SKM-1 (cell line): ENCODE results near the gene TMEM236.
"Not testable (repeated sequence)": the region's sequence is repeated elsewhere in the genome, so short reads cannot be mapped to it uniquely, and the experiment has no call there.

Experiments used
- DNase-seq: peaks from one replicate; lab custom pipeline; 2025; ENCODE audit not compliant: unreplicated experiment; lab: John Stamatoyannopoulos, UW

TMEM236 gene

GRCh38 chr10:17751781-17752445 is at the start of gene TMEM236:
Gene TMEM236 (plus strand): TSS chr10:17752201. CDS start chr10:17752296, 95 bp downstream.
- DNase-seq = no peak

- DNase-seq = no peak
These were observed 48.3 kb upstream of the TMEM236 start for GRCh38 chr10:17703706-17704105.

- DNase-seq = no peak
These were observed 43.2 kb upstream of the TMEM236 start for GRCh38 chr10:17708821-17709220.

GRCh38 chr10:17709492-17709891 is 42.5 kb upstream of the TMEM236 start:
- no peak for DNase-seq

- no peak for DNase-seq
These were observed 41.8 kb upstream of the TMEM236 start for GRCh38 chr10:17710181-17710580.

- no peak for DNase-seq
These were observed 39.9 kb upstream of the TMEM236 start for GRCh38 chr10:17712053-17712452.

- no peak for DNase-seq
These were observed 39.1 kb upstream of the TMEM236 start for GRCh38 chr10:17712717-17713471.

- no peak for DNase-seq
These were observed 38.2 kb upstream of the TMEM236 start for GRCh38 chr10:17713758-17714157.

- no peak for DNase-seq
These were observed 35.8 kb upstream of the TMEM236 start for GRCh38 chr10:17716161-17716560.

- DNase-seq = not testable (repeated sequence)
These were observed 29.5 kb upstream of the TMEM236 start for GRCh38 chr10:17722317-17723014.

GRCh38 chr10:17725703-17726102 is 26.3 kb upstream of the TMEM236 start:
- no peak for DNase-seq

- DNase-seq = no peak
These were observed 22.4 kb upstream of the TMEM236 start for GRCh38 chr10:17729630-17730029.

GRCh38 chr10:17730667-17731066 is 21.3 kb upstream of the TMEM236 start:
- DNase-seq = no peak

GRCh38 chr10:17731331-17732020 is 20.5 kb upstream of the TMEM236 start:
- DNase-seq = no peak

GRCh38 chr10:17733620-17734019 is 18.4 kb upstream of the TMEM236 start:
- no peak for DNase-seq

- no peak for DNase-seq
These were observed 17.4 kb upstream of the TMEM236 start for GRCh38 chr10:17734432-17735080.

- no peak for DNase-seq
These were observed 16.6 kb upstream of the TMEM236 start for GRCh38 chr10:17735166-17735941.

- no peak for DNase-seq
These were observed 15.8 kb upstream of the TMEM236 start for GRCh38 chr10:17736223-17736622.

- DNase-seq = no peak
These were observed 14.7 kb upstream of the TMEM236 start for GRCh38 chr10:17737027-17737965.
